Airway epithelial cell (primary cell): ENCODE results near the gene NLRP3. TPM values are rescaled to one million over a fixed set of nuclear protein-coding genes. Genes with fewer than 3 reads are reported as not detected.

Experiments used
- total RNA-seq: library from RNA; depleted of rRNA; stranded (reverse); fragments of >200 nt; gene quantifications from 2 replicates; pipeline ENCODE4 v1.2.3, GENCODE V29; 2015

NLRP3 gene
- not detected in 2 replicates for total RNA-seq

GRCh38 chr1:247415423-247416361 lies at the start of gene NLRP3:
TSS of gene NLRP3 (plus strand) at chr1:247416173. CDS start at chr1:247418801, 2,628 bp downstream.

Other genes starting within 250 kb of the NLRP3 start
- 12.8 and 14.0 TPM in 2 replicates for gene ZNF124, start 244.2 kb upstream of the NLRP3 start, total RNA-seq
- gene VN1R5, start 160.1 kb upstream of the NLRP3 start, total RNA-seq, result not detected in 2 replicates
- 24.8 and 24.9 TPM in 2 replicates for gene ZNF496, start 84.3 kb upstream of the NLRP3 start, total RNA-seq
- not detected in 2 replicates for gene OR2B11, start 41.9 kb downstream of the NLRP3 start, total RNA-seq
- not detected in 2 replicates for gene OR2C3, start 120.3 kb downstream of the NLRP3 start, total RNA-seq
- not detected in 2 replicates for gene GCSAML, start 133.0 kb downstream of the NLRP3 start, total RNA-seq
- not detected in 2 replicates for gene OR2G2, start 172.2 kb downstream of the NLRP3 start, total RNA-seq
- not detected in 2 replicates for gene OR2G3, start 189.4 kb downstream of the NLRP3 start, total RNA-seq